Renal cortex interstitium (tissue), 15 donors: ENCODE measurements around the gene ATP8A1. TPM values are rescaled to one million over a fixed set of nuclear protein-coding genes. Genes with fewer than 3 reads are reported as not detected.
"Not testable (repeated sequence)": the region's sequence is repeated elsewhere in the genome, so short reads cannot be mapped to it uniquely, and the experiment has no call there.

Experiments used
- DNase-seq, 11 donors: peaks; one replicate each; pipeline ENCODE4 v3.0.0-alpha.2; 2013; ENCODE audit warnings: low read depth in 9 of 11, low spot score in 4 of 11; ENCODE audit errors: extremely low read depth in 1 of 11
- long read RNA-seq, 16 experiments: transcript quantifications; one replicate each; lab custom pipeline, GENCODE V29; 2026
- polyA plus RNA-seq, 3 donors: library from polyadenylated mRNA; unstranded; fragments of 120-200 nt; gene quantifications; one replicate each; pipeline ENCODE4 v1.2.1, GENCODE V29; 2013; ENCODE audit not compliant: insufficient read length in 3 of 3

The ATP8A1 gene
- polyA plus RNA-seq: 10 to 100 TPM; 27.3 to 36.1 (median 31.1) TPM
- long read RNA-seq, donor 1, partial matches to known transcripts: 0 of 1 reads
- long read RNA-seq, donor 1, other reads (novel, unspliced or antisense): 0 of 1 reads
- long read RNA-seq, donor 2, partial matches to known transcripts: 0 of 1 reads
- long read RNA-seq, donor 2, other reads (novel, unspliced or antisense): 0 of 1 reads
- long read RNA-seq, donor 3, full-length matches to known transcripts: 1 of 1 reads
- long read RNA-seq, donor 3, partial matches to known transcripts: 0 of 1 reads
- long read RNA-seq, donor 3, other reads (novel, unspliced or antisense): 0 of 1 reads
- long read RNA-seq, donor 4: 0 reads
- long read RNA-seq, donor 5: 0 reads
- long read RNA-seq, donor 6: 0 reads
- long read RNA-seq, donor 7, partial matches to known transcripts: 0 of 1 reads
- long read RNA-seq, donor 7, other reads (novel, unspliced or antisense): 0 of 1 reads
- long read RNA-seq, donor 8: 0 reads
- long read RNA-seq, donor 9: 0 reads
- long read RNA-seq, donor 10: 0 reads
- long read RNA-seq, donor 11: 0 reads
- long read RNA-seq, donor 12, full-length matches to known transcripts: 3 of 3 reads
- long read RNA-seq, donor 12, partial matches to known transcripts: 0 of 3 reads
- long read RNA-seq, donor 12, other reads (novel, unspliced or antisense): 0 of 3 reads
- long read RNA-seq, donor 13: 0 reads
- long read RNA-seq, donor 14, full-length matches to known transcripts: 3 of 3 reads
- long read RNA-seq, donor 14, partial matches to known transcripts: 0 of 3 reads
- long read RNA-seq, donor 14, other reads (novel, unspliced or antisense): 0 of 3 reads
- long read RNA-seq, donor 15, full-length matches to known transcripts: 1 of 1 reads
- long read RNA-seq, donor 15, partial matches to known transcripts: 0 of 1 reads
- long read RNA-seq, donor 15, other reads (novel, unspliced or antisense): 0 of 1 reads
- long read RNA-seq, donor 16, full-length matches to known transcripts: 3 of 3 reads
- long read RNA-seq, donor 16, partial matches to known transcripts: 0 of 3 reads
- long read RNA-seq, donor 16, other reads (novel, unspliced or antisense): 0 of 3 reads

DNA sequence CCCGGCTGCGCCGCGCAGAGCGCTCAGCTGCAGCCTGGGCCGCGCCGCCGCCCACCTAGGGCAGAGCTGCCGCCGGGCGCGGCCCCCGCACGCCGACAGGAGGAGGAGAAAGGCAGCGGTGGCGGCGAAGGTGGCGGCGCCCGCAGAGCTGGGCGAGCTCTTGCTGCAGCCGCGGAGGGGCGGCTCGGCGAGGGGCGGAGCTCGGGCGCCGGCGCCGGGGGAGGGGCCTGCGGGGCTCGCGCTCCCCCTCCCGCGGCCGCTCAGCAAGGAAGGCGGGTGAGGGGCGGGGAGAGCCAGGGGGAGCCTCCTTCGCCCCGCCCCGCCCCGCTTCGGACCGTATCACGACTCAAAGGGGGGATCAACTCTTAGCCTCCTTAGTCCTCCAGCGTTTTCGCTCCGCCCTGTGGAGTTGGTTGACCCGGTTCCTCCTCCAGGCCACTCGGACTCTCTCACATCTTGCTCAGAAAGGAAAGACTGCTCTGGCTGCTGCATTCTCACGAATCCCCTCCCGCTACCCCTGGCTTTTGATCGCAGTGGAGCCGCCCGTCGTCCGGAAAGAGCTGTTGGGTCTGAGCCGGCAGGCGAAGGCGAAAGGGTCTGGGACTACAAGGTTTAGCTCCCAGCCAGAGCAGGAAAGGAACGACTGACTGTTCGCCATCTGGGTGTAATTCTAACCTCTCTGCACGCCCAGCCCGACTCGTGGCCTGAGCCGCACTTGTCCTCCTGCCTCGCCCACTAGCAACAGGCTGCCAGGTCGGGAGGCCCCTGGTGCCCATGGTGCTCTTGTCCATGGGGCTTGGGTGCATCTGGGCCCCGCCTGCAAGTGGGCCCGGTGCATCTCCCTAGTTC is at the start of gene ATP8A1:
Gene ATP8A1 (minus strand): TSS at position 162 of the 849 bp plus-strand sequence. CDS start 232 bp downstream, outside the sequence.
- DNase-seq: peak; percentile 75 to 91 (median 86)

GRCh38 chr4:42706086-42706485 is 49.2 kb upstream of the ATP8A1 start:
- DNase-seq: no peak

- DNase-seq: no peak
Measured at GRCh38 chr4:42703813-42704212, 46.9 kb upstream of the ATP8A1 start.

DNA sequence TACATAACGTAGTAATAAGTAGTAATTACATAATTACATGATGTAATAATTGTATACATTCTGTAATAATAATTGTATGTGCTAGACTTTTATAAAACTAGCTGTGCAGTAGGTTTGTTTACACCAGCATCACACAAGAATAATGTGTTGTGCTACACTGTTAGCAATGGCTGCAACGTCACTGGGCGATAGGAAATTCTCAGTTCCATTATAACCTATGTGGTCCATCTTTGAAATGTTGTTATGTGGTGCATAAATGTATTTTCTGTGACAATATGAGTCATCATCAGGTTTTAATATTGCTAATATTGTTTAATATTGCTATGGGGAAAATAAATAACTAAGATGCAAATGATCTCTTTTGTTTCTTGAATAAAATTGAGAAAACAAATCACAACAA is 46.0 kb upstream of the ATP8A1 start:
- no peak for DNase-seq

DNA sequence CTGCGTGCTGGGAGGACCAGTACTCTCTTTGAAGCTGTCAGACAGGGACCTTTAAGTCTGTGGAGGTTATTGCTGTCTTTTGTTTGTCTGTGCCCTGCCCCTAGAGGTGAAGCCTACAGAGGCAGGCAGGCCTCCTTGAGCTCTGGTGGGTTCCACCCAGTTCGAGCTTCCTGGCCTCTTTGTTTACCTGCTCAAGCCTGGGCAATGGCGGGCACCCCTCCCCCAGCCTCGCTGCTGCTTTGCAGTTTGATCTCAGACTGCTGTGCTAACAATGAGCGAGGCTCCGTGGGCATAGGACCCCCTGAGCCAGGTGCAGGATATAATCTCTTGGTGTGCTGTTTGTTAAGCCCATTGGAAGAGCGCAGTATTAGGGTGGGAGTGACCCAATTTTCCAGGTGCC is 44.9 kb upstream of the ATP8A1 start:
- DNase-seq: not testable (repeated sequence)

- DNase-seq: no peak
Measured at GRCh38 chr4:42690537-42690936, 33.6 kb upstream of the ATP8A1 start.

DNA sequence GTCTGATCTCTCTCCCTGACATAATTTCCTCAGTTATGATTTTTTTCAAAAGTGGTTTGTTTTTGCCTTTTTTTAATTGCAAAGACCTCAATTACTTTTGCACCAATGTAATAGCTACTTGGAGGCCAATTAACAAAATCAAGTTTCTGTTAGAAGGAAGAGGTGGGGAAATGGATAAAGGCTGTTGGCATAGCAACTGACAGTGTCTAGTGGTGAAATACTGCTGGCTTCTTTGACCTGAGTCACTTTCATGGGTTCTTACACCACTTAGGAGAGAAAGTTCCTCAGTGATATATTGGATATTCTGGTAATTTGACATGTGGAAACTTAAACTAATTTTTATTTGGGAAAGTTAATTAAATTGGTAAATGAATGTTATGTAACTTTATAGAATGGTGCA is 26.5 kb upstream of the ATP8A1 start:
- no peak for DNase-seq

DNA sequence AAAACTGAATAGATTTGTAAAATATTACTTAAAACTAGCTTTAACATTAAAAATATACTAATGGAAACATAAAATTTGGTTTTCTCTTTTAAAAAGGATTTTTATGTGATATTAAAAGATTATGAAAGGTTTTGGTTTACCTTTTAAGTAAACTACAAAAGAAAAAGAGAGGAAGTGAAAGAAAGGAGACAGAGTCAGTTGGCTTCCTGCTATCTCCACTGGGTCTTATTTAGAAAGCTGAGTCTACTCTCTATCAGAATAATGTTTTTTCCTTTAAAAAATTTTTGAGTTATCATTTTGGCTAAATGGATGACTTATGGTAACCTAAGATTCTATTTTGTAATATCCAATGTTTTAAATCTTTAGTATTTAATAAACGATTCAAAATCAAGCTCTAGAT is 21.6 kb upstream of the ATP8A1 start:
- DNase-seq: no peak

- DNase-seq: no peak
Measured at GRCh38 chr4:42676066-42676951, 19.4 kb upstream of the ATP8A1 start.

DNA sequence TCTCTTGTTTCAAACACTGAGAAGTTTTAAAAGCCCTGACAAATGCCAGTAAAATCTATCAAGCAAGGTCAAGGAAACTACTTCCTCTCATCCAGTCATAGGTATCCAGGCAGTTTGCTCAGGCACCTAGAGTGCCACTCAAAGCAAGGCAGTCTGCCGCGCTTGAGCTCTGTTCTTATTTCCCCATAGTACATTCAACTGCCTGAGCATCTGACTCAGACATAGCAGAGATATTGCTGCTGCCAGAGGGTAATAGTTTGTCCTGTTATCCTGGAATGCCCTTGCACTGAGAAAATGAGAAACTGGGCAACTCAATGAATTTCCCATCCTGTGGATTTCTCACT is 16.1 kb upstream of the ATP8A1 start:
- peak in 3 of 11 donors; percentile 12 to 32 (median 24) for DNase-seq

GRCh38 chr4:42672359-42673081 is 15.6 kb upstream of the ATP8A1 start:
- no peak for DNase-seq

DNA sequence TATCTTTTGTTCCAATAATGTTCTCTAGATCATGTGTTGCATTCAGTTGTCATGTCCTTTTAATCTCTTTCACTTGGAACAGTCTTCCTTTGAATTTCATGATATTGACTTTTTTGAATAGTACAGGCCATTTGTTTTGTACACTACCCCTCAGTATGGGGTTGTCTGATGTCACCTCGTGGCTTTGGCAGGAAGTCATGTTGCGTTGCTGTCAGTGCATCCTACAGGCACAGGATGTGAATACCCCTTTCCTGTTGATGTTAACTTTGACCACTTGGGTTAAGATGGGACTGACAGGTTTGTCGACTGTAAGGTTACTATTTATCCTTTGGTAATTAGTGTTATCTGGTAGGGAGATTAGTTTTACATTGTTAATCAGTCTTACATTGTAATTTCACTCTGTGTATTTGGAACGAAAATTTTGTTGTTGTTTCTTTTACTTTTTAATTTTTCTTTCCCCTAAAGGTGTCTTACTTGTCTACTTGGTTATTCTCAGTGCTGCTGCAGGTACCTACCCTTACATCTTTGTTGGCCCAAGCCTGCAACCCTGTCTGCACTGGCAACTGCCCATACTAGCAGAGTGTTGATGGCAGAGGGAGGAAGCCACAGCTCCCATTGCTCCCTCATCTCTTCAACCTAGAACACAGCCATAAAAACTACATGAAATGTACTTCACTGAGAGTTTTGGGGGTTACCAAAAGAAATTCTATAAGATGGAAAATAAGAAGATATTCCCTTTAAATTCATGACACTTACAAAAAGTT is 14.7 kb upstream of the ATP8A1 start:
- no peak for DNase-seq

DNA sequence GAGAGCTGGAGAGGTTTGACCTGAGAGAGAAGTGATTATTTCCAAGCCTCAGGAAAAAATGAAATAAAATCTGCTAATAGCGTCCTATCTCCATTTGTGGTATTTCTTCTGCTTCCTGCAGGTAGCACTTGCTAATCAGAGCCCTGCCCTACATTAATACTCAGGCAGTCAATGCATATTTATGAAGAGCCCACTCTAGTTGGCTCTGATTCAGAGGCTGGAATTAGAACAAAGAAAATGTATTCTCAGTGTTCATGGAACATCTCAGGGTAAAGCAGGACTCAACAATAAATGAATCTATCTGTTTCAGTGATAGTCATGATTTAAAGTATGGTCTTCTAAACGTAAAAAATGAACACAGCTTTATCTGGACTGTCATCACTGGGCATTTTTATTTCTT is 1.4 kb upstream of the ATP8A1 start:
- DNase-seq: no peak

- DNase-seq: peak in 2 of 11 donors; percentile 11 to 20
Measured at GRCh38 chr4:42656679-42656943, 294 bp downstream of the ATP8A1 start.

- peak in 9 of 11 donors; percentile 13 to 35 (median 26) for DNase-seq
Measured at GRCh38 chr4:42655921-42656678, 805 bp downstream of the ATP8A1 start.

DNA sequence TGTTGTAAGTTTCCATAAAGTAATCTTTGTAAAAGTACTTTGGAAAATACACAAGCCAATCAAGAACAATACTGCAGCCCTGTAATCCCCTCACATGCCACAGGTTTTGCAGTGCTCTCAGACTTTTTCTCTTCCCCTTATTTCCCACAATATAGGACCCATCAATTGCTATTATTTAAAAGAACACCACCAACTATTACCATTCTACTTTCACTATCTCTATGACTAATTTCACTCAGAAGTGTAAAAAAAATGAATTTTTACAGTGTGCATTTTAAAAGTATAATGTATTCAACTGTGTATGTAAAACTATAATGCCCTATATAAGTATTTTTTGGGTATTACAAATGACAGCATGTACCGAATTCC is 1.7 kb downstream of the ATP8A1 start:
- no peak for DNase-seq
